Skeletal muscle tissue (tissue), 4 donors: ENCODE results near the gene MEIS1. TPM values are rescaled to one million over a fixed set of nuclear protein-coding genes. Genes with fewer than 3 reads are reported as not detected.

Experiments
- H3K27ac ChIP-seq: one replicate; pipeline ENCODE4 v1.7.0; 2013; ENCODE audit warnings: mild to moderate bottlenecking, low read depth, low read length, inconsistent platforms
- H3K27me3 ChIP-seq, 3 donors: one replicate each; pipeline ENCODE4 v1.7.0; 2013; ENCODE audit warnings: low read length in 3 of 3; ENCODE audit not compliant: control insufficient read depth in 3 of 3, insufficient read depth in 3 of 3
- H3K36me3 ChIP-seq, 3 donors: one replicate each; pipeline ENCODE4 v1.7.0; 2013; ENCODE audit warnings: low read length in 3 of 3; ENCODE audit not compliant: control insufficient read depth in 3 of 3, insufficient read depth in 3 of 3
- H3K4me1 ChIP-seq, 3 donors: one replicate each; pipeline ENCODE4 v1.7.0; 2013; ENCODE audit warnings: low read length in 3 of 3, mild to moderate bottlenecking in 3 of 3; ENCODE audit not compliant: control insufficient read depth in 3 of 3, insufficient read depth in 3 of 3
- H3K4me3 ChIP-seq, 3 donors: one replicate each; pipeline ENCODE4 v1.7.0; 2013; ENCODE audit warnings: low read length in 3 of 3
- H3K9ac ChIP-seq, 3 donors: one replicate each; pipeline ENCODE4 v1.7.0; 2013; ENCODE audit warnings: low read length in 3 of 3, mild to moderate bottlenecking in 3 of 3, moderate library complexity in 2 of 3, low read depth in 1 of 3
- H3K9me3 ChIP-seq, 3 donors: one replicate each; pipeline ENCODE4 v1.7.0; 2013; ENCODE audit warnings: low read length in 3 of 3; ENCODE audit not compliant: control insufficient read depth in 3 of 3
- total RNA-seq: library from RNA; depleted of rRNA; stranded (reverse); fragments of >200 nt; gene quantifications from one replicate; pipeline ENCODE4 v1.2.3, GENCODE V29; 2014
- donor health status: Osteomylitis.

The MEIS1 gene
- total RNA-seq, 1 donor from 2014 or later, result 13.6 TPM

GRCh38 chr2:66443979-66444861, 9.3 kb downstream of the MEIS1 start:
- H3K27ac ChIP-seq, result no peak overlapping the region
- H3K9me3 ChIP-seq, result no peaks in the 10 kb centered on the region
- H3K4me1 ChIP-seq, result peaks cover 0 to 4% (median 0%) of the 10 kb centered on the region in 3 donors
- peaks cover 0 to 12% (median 9%) of the 10 kb centered on the region in 3 donors for H3K36me3 ChIP-seq
- H3K9ac ChIP-seq, result no peak overlapping the region
- H3K27me3 ChIP-seq, result no peaks in the 10 kb centered on the region
- no peak overlapping the region for H3K4me3 ChIP-seq

GRCh38 chr2:66445076-66445924, 10.4 kb downstream of the MEIS1 start:
- H3K36me3 ChIP-seq, result peaks cover 0 to 9% (median 7%) of the 10 kb centered on the region in 3 donors
- no peak overlapping the region for H3K9ac ChIP-seq
- H3K4me1 ChIP-seq, result peaks cover 0 to 4% (median 0%) of the 10 kb centered on the region in 3 donors
- no peaks in the 10 kb centered on the region for H3K27me3 ChIP-seq
- H3K27ac ChIP-seq, result no peak overlapping the region
- H3K9me3 ChIP-seq, result no peaks in the 10 kb centered on the region
- H3K4me3 ChIP-seq, result no peak overlapping the region

GRCh38 chr2:66445925-66446871, 11.3 kb downstream of the MEIS1 start:
- H3K27me3 ChIP-seq, result no peaks in the 10 kb centered on the region
- peak overlapping the region in 1 of 3 donors; percentile 10 for H3K4me3 ChIP-seq
- peaks cover 0 to 9% (median 7%) of the 10 kb centered on the region in 3 donors for H3K36me3 ChIP-seq
- H3K9me3 ChIP-seq, result no peaks in the 10 kb centered on the region
- peak overlapping the region in 1 of 3 donors; percentile 51 for H3K9ac ChIP-seq
- peak overlapping the region; percentile 6 for H3K27ac ChIP-seq
- H3K4me1 ChIP-seq, result no peaks in the 10 kb centered on the region

- Histone ChIP-seq H3K9ac (no peak overlapping the region), H3K4me1 (no peaks in the 10 kb centered on the region), H3K27me3 (no peaks in the 10 kb centered on the region), H3K4me3 (peak overlapping the region in 1 of 3 donors; percentile 10), H3K9me3 (no peaks in the 10 kb centered on the region), H3K36me3 (peaks cover 0 to 7% (median 6%) of the 10 kb centered on the region in 3 donors), H3K27ac (no peak overlapping the region)
Observed at GRCh38 chr2:66446941-66447340, 12.0 kb downstream of the MEIS1 start.

- Histone ChIP-seq H3K27me3 (no peaks in the 10 kb centered on the region), H3K9ac (no peak overlapping the region), H3K9me3 (no peaks in the 10 kb centered on the region), H3K4me1 (no peaks in the 10 kb centered on the region), H3K36me3 (peaks cover 0 to 6% (median 5%) of the 10 kb centered on the region in 3 donors), H3K27ac (no peak overlapping the region), H3K4me3 (no peak overlapping the region)
Observed at GRCh38 chr2:66447677-66448076, 12.8 kb downstream of the MEIS1 start.

GRCh38 chr2:66448136-66448991, 13.4 kb downstream of the MEIS1 start:
- Histone ChIP-seq H3K27me3 (no peaks in the 10 kb centered on the region), H3K9me3 (no peaks in the 10 kb centered on the region), H3K36me3 (peaks cover 0 to 6% (median 4%) of the 10 kb centered on the region in 3 donors), H3K4me3 (no peak overlapping the region), H3K4me1 (no peaks in the 10 kb centered on the region), H3K27ac (no peak overlapping the region), H3K9ac (no peak overlapping the region)

GRCh38 chr2:66452214-66452613, 17.3 kb downstream of the MEIS1 start:
- Histone ChIP-seq H3K9me3 (no peaks in the 10 kb centered on the region), H3K36me3 (no peaks in the 10 kb centered on the region), H3K27ac (no peak overlapping the region), H3K9ac (no peak overlapping the region), H3K27me3 (no peaks in the 10 kb centered on the region), H3K4me1 (no peaks in the 10 kb centered on the region), H3K4me3 (no peak overlapping the region)

- Histone ChIP-seq H3K9me3 (no peaks in the 10 kb centered on the region), H3K27me3 (no peaks in the 10 kb centered on the region), H3K36me3 (no peaks in the 10 kb centered on the region), H3K27ac (no peak overlapping the region), H3K9ac (no peak overlapping the region), H3K4me1 (no peaks in the 10 kb centered on the region), H3K4me3 (no peak overlapping the region)
Observed at GRCh38 chr2:66452917-66453316, 18.0 kb downstream of the MEIS1 start.

GRCh38 chr2:66455490-66455889, 20.6 kb downstream of the MEIS1 start:
- H3K36me3 ChIP-seq, result peaks cover 0 to 2% (median 0%) of the 10 kb centered on the region in 3 donors
- H3K9ac ChIP-seq, result no peak overlapping the region
- H3K9me3 ChIP-seq, result no peaks in the 10 kb centered on the region
- H3K27ac ChIP-seq, result no peak overlapping the region
- no peaks in the 10 kb centered on the region for H3K27me3 ChIP-seq
- no peaks in the 10 kb centered on the region for H3K4me1 ChIP-seq
- H3K4me3 ChIP-seq, result no peak overlapping the region
